HEK293T (cell line): Measurements from ENCODE around the gene UNC5CL.

Experiments used
- ARNT ChIP-seq: fragments of 450-650 bp; IDR thresholded peaks from 2 replicates; pipeline ENCODE4 v1.6.1; 2017; ENCODE audit warnings: mild to moderate bottlenecking
- BHLHE40 ChIP-seq: fragments of 450-650 bp; IDR thresholded peaks from 2 replicates; pipeline ENCODE4 v1.6.1; 2016; ENCODE audit warnings: mild to moderate bottlenecking, moderate library complexity, borderline replicate concordance
- ELF4 ChIP-seq: fragments of 450-650 bp; IDR thresholded peaks from 2 replicates; pipeline ENCODE4 v1.6.1; 2017; ENCODE audit warnings: antibody characterized with exemption
- FOXA1 ChIP-seq: fragments of 450-650 bp; IDR thresholded peaks from 2 replicates; pipeline ENCODE4 v1.6.1; 2016; ENCODE audit warnings: mild to moderate bottlenecking
- FOXM1 ChIP-seq: fragments of 450-650 bp; IDR thresholded peaks from 2 replicates; pipeline ENCODE4 v1.6.1; 2017; ENCODE audit warnings: mild to moderate bottlenecking, borderline replicate concordance
- HDGF ChIP-seq: fragments of 450-650 bp; IDR thresholded peaks from 2 replicates; pipeline ENCODE4 v1.6.1; 2017; ENCODE audit warnings: antibody characterized with exemption, borderline replicate concordance
- L3MBTL2 ChIP-seq: fragments of 450-650 bp; conservative IDR thresholded peaks from 2 replicates; pipeline ENCODE4 v1.6.1; 2016; ENCODE audit warnings: mild to moderate bottlenecking
- LEF1 ChIP-seq: fragments of 450-650 bp; IDR thresholded peaks from 2 replicates; pipeline ENCODE4 v1.6.1; 2017; ENCODE audit warnings: mild to moderate bottlenecking, borderline replicate concordance
- NFRKB ChIP-seq: fragments of 450-650 bp; IDR thresholded peaks from 2 replicates; pipeline ENCODE4 v1.6.1; 2016; ENCODE audit warnings: mild to moderate bottlenecking, moderate library complexity
- PKNOX1 ChIP-seq: fragments of 450-650 bp; IDR thresholded peaks from 2 replicates; pipeline ENCODE4 v1.6.1; 2016
- SP1 ChIP-seq: fragments of 450-650 bp; IDR thresholded peaks from 2 replicates; pipeline ENCODE4 v1.6.1; 2017
- SUZ12 ChIP-seq: fragments of 450-650 bp; IDR thresholded peaks from 2 replicates; pipeline ENCODE4 v1.6.1; 2016; ENCODE audit warnings: mild to moderate bottlenecking
- ZNF384 ChIP-seq: fragments of 450-650 bp; IDR thresholded peaks from 2 replicates; pipeline ENCODE4 v1.6.1; 2016

GRCh38 chr6:40989204-40990169 is 49.5 kb downstream of the UNC5CL start:
- no peak for TF ChIP-seq SP1
- no peak for TF ChIP-seq FOXA1
- TF ChIP-seq PKNOX1, result no peak
- TF ChIP-seq SUZ12, result no peak
- TF ChIP-seq FOXM1, result no peak
- TF ChIP-seq LEF1, result no peak
- TF ChIP-seq ELF4, result no peak
- no peak for TF ChIP-seq BHLHE40
- no peak for TF ChIP-seq NFRKB
- no peak for TF ChIP-seq ARNT
- no peak for TF ChIP-seq HDGF
- no peak for TF ChIP-seq L3MBTL2
- TF ChIP-seq ZNF384, result no peak
